ENCODE data around the gene RXFP4. TPM values are rescaled to one million over a fixed set of nuclear protein-coding genes. Genes with fewer than 3 reads are reported as not detected.
A peak's percentile ranks its signal among the peaks of the same experiment; 100 is the strongest.

RXFP4 gene
- total and polyA plus RNA-seq, 2 of the 13 experiments (the other 11 are each of a cell fraction or from before 2014, with no cell fraction given), result 0.38 to 1.4 TPM

- TF ChIP-seq SMAD1 (CRISPR knock-in tag; IDR thresholded peaks at IDR 0.05; ENCODE audit: borderline replicate concordance, low read depth), result no peak
- TF ChIP-seq HMGXB3 (CRISPR knock-in tag; IDR thresholded peaks at IDR 0.05; ENCODE audit: borderline replicate concordance), result no peak
- no peak for TF ChIP-seq ZNF660 (CRISPR knock-in tag; IDR thresholded peaks at IDR 0.05; ENCODE audit: borderline replicate concordance, low read depth)
- TF ChIP-seq ZNF3 (CRISPR knock-in tag; IDR thresholded peaks at IDR 0.05), result no peak
- TF ChIP-seq ZNF512 (CRISPR knock-in tag; IDR thresholded peaks at IDR 0.05), result no peak
- no peak for TF ChIP-seq ZC3H4 (CRISPR knock-in tag; IDR thresholded peaks at IDR 0.05; ENCODE audit: borderline replicate concordance)
- no peak for TF ChIP-seq ZBTB7B (CRISPR knock-in tag; IDR thresholded peaks at IDR 0.05)
- peak; percentile 49; the same call in 1 of the 2 replicates for TF ChIP-seq ELF3 (CRISPR knock-in tag; IDR thresholded peaks at IDR 0.05)
- no peak for TF ChIP-seq GTF2F1 (IDR thresholded peaks at IDR 0.05; ENCODE audit: low read length)
- no peak for TF ChIP-seq PREB (CRISPR knock-in tag; IDR thresholded peaks at IDR 0.05)
- no peak for TF ChIP-seq POGZ (CRISPR knock-in tag; IDR thresholded peaks at IDR 0.05)
- TF ChIP-seq HOXA5 (CRISPR knock-in tag; IDR thresholded peaks at IDR 0.05), result 0 out of 2 replicates have a peak, but pooled peaks have one; percentile 41
- no peak for TF ChIP-seq MTA1 (CRISPR knock-in tag; IDR thresholded peaks at IDR 0.05; ENCODE audit: borderline replicate concordance)
- TF ChIP-seq ZNF652 (CRISPR knock-in tag; IDR thresholded peaks at IDR 0.05; ENCODE audit: borderline replicate concordance, low read depth), result no peak; the same call in 1 of the 2 replicates
- no peak for TF ChIP-seq SOX5 (CRISPR knock-in tag; IDR thresholded peaks at IDR 0.05; ENCODE audit: borderline replicate concordance)
- no peak for TF ChIP-seq ZNF776 (CRISPR knock-in tag; IDR thresholded peaks at IDR 0.05)
- no peak for TF ChIP-seq NCOA5 (CRISPR knock-in tag; IDR thresholded peaks at IDR 0.05)
- no peak for TF ChIP-seq ZNF576 (CRISPR knock-in tag; IDR thresholded peaks at IDR 0.05)
- TF ChIP-seq ZBTB33 (CRISPR knock-in tag; IDR thresholded peaks at IDR 0.05), result no peak
- no peak for TF ChIP-seq ZNF766 (CRISPR knock-in tag; IDR thresholded peaks at IDR 0.05; ENCODE audit: borderline replicate concordance)
- TF ChIP-seq SAFB2 (CRISPR knock-in tag; IDR thresholded peaks at IDR 0.05; ENCODE audit: borderline replicate concordance, low read depth), result no peak
- TF ChIP-seq ZNF143 (CRISPR knock-in tag; IDR thresholded peaks at IDR 0.05), result no peak
- TF ChIP-seq MATR3 (CRISPR knock-in tag; IDR thresholded peaks at IDR 0.05), result no peak
- no peak for TF ChIP-seq JUND (CRISPR knock-in tag; IDR thresholded peaks at IDR 0.05)
Measured at GRCh38 chr1:155938220-155938627, 3.2 kb upstream of the RXFP4 start (continued).

Data from HepG2 (cell line).